Measurements from ENCODE around the gene PITPNM1.

DNA sequence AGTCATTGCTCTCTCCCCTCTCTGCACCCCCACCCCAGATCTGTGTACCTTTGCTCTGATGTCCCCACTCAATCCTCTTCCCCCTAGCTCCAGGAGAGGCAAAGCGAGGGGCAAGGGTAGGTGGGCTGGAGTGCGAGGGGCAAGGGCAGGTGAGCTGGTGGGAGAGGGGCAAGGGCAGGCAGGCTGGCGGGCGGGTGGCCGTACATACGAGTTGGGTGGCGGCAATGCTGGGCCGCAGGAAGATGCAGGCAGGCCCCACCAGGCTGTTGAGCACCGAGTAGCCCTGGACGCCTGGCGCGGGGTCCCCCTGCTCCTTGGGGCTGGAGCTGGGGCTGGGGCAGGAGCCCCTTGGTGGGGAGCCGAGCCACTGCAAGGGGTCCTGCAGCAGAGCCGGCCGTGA lies 17.2 kb upstream of the PITPNM1 start:
- TF ChIP-seq POLR2A (IDR thresholded peaks at IDR 0.05; ENCODE audit: extremely low read depth, insufficient read length), result no peak
- TF ChIP-seq, protein P1, sequence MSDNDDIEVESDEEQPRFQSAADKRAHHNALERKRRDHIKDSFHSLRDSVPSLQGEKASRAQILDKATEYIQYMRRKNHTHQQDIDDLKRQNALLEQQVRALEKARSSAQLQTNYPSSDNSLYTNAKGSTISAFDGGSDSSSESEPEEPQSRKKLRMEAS (IDR thresholded peaks at IDR 0.05; ENCODE audit: low read depth, low read length), result no peak
